HEK293 (cell line): Measurements from ENCODE around the gene MAGI2.
A peak's percentile ranks its signal among the peaks of the same experiment; 100 is the strongest.
"Not testable (repeated sequence)": the region's sequence is repeated elsewhere in the genome, so short reads cannot be mapped to it uniquely, and the experiment has no call there.

Experiments
- CTCF ChIA-PET: fragments of 350-600 bp; formaldehyde crosslinking; extraction: SDS; loops from one replicate; lab custom pipeline; 2021; ENCODE audit warnings: antibody characterized with exemption; lab: Yijun Ruan, JAX
- POLR2A ChIA-PET: fragments of 300-600 bp; formaldehyde crosslinking; extraction: SDS; loops from one replicate; lab custom pipeline; 2020; ENCODE audit warnings: antibody characterized with exemption, inconsistent platforms; lab: Yijun Ruan, JAX
- H3K27ac ChIP-seq: fragments of 200-500 bp; sonication (Bioruptor generic); 2 replicates; pipeline ENCODE4 v1.5.1; 2014; ENCODE audit warnings: low read depth, low read length, control low read depth, inconsistent platforms; ENCODE audit errors: extremely low read depth
- H3K36me3 ChIP-seq, 2 experiments: fragments of 200-500 bp in 1 of 2; sonication (Bioruptor generic) in 1 of 2; 1 replicate in 1 of 2; 2 replicates in 1 of 2; pipeline ENCODE4 v1.5.1; 2014 to 2017; ENCODE audit warnings: inconsistent platforms in 2 of 2, low read length in 2 of 2; ENCODE audit not compliant: control insufficient read depth in 2 of 2, insufficient read depth in 1 of 2
- H3K4me1 ChIP-seq: fragments of 200-500 bp; sonication (Bioruptor generic); 2 replicates; pipeline ENCODE4 v1.5.1; 2014; ENCODE audit warnings: mild to moderate bottlenecking, low read length, inconsistent platforms; ENCODE audit not compliant: control insufficient read depth, insufficient read depth
- H3K4me3 ChIP-seq: 2 replicates; pipeline ENCODE4 v1.5.1; 2011; ENCODE audit warnings: low read depth, mild to moderate bottlenecking, control low read depth, low read length, moderate library complexity
- H3K9me3 ChIP-seq: fragments of 200-500 bp; sonication (Bioruptor generic); 2 replicates; pipeline ENCODE4 v1.5.1; 2014; ENCODE audit warnings: low read depth, low read length, inconsistent platforms; ENCODE audit not compliant: control insufficient read depth, insufficient read depth
- ATF2 ChIP-seq: fragments of 450-650 bp; formaldehyde crosslinking; IDR thresholded peaks from 2 replicates; pipeline ENCODE4 v1.5.1; 2016; ENCODE audit warnings: missing biosample characterization, missing genetic modification characterization, low read depth
- FEZF1 ChIP-seq: fragments of 450-650 bp; formaldehyde crosslinking; IDR thresholded peaks from 2 replicates; pipeline ENCODE4 v1.5.1; 2016; ENCODE audit warnings: missing biosample characterization, missing genetic modification characterization
- REST ChIP-seq: fragments of 450-650 bp; formaldehyde crosslinking; IDR thresholded peaks from 2 replicates; pipeline ENCODE4 v1.5.1; 2016; ENCODE audit warnings: missing biosample characterization, missing genetic modification characterization
- SETDB1 ChIP-seq: IDR thresholded peaks from one replicate; pipeline ENCODE4 v1.6.1; 2017; ENCODE audit warnings: mild to moderate bottlenecking, low read length, moderate library complexity, mixed read lengths; ENCODE audit not compliant: insufficient read length
- SP7 ChIP-seq: fragments of 450-650 bp; formaldehyde crosslinking; IDR thresholded peaks from 2 replicates; pipeline ENCODE4 v1.5.1; 2016; ENCODE audit warnings: missing biosample characterization, missing genetic modification characterization
- ZBTB20 ChIP-seq: fragments of 450-650 bp; formaldehyde crosslinking; IDR thresholded peaks from 2 replicates; pipeline ENCODE4 v1.5.1; 2016; ENCODE audit warnings: missing biosample characterization, missing genetic modification characterization
- ZBTB48 ChIP-seq: fragments of 450-650 bp; formaldehyde crosslinking; IDR thresholded peaks from 2 replicates; pipeline ENCODE4 v1.5.1; 2016; ENCODE audit warnings: missing biosample characterization, missing genetic modification characterization
- ZBTB8A ChIP-seq: fragments of 450-650 bp; formaldehyde crosslinking; IDR thresholded peaks from 2 replicates; pipeline ENCODE4 v1.5.1; 2016; ENCODE audit warnings: missing biosample characterization, missing genetic modification characterization
- ZFHX2 ChIP-seq: fragments of 450-650 bp; formaldehyde crosslinking; conservative IDR thresholded peaks from 2 replicates; pipeline ENCODE4 v1.5.1; 2016; ENCODE audit warnings: missing biosample characterization, missing genetic modification characterization
- ZFP41 ChIP-seq: fragments of 450-650 bp; formaldehyde crosslinking; IDR thresholded peaks from 2 replicates; pipeline ENCODE4 v1.5.1; 2016; ENCODE audit warnings: missing biosample characterization, missing genetic modification characterization, borderline replicate concordance
- ZNF114 ChIP-seq: fragments of 450-650 bp; formaldehyde crosslinking; IDR thresholded peaks from 2 replicates; pipeline ENCODE4 v1.5.0; 2017; ENCODE audit warnings: missing biosample characterization, missing genetic modification characterization
- ZNF146 ChIP-seq: fragments of 450-650 bp; formaldehyde crosslinking; IDR thresholded peaks from 2 replicates; pipeline ENCODE4 v1.5.1; 2016; ENCODE audit warnings: missing biosample characterization, missing genetic modification characterization
- ZNF211 ChIP-seq: fragments of 450-650 bp; formaldehyde crosslinking; IDR thresholded peaks from 2 replicates; pipeline ENCODE4 v1.5.1; 2016; ENCODE audit warnings: low read depth, missing biosample characterization, missing genetic modification characterization
- ZNF610 ChIP-seq: fragments of 450-650 bp; formaldehyde crosslinking; IDR thresholded peaks from 2 replicates; pipeline ENCODE4 v1.5.1; 2016; ENCODE audit warnings: missing biosample characterization, missing genetic modification characterization, borderline replicate concordance
- ZSCAN4 ChIP-seq: fragments of 450-650 bp; formaldehyde crosslinking; IDR thresholded peaks from 2 replicates; pipeline ENCODE4 v1.5.1; 2017; ENCODE audit warnings: missing biosample characterization, missing genetic modification characterization

Gene MAGI2

GRCh38 chr7:78002021-78002420 lies 1451.4 kb downstream of the MAGI2 start:
- H3K4me3 ChIP-seq: no peak overlapping the region
- POLR2A ChIA-PET: no interaction called here
- CTCF ChIA-PET: interaction anchor here (0.6 to 0.7 kb wide), 2 partner anchors 19 to 315 kb away, joined by 3 to 4 read pairs; no protein-coding TSS in a partner anchor
- H3K27ac ChIP-seq: no peak overlapping the region
- H3K36me3 ChIP-seq: no peaks in the 10 kb centered on the region
- TF ChIP-seq ZNF114 (tag by site-specific recombination): no peak
- no peak for TF ChIP-seq ZBTB48
- no peak for TF ChIP-seq REST (tag by site-specific recombination)
- TF ChIP-seq SETDB1: no peak
- TF ChIP-seq ZSCAN4: no peak
- TF ChIP-seq ZBTB8A (tag by site-specific recombination): no peak
- TF ChIP-seq FEZF1 (tag by site-specific recombination): no peak
- no peak for TF ChIP-seq ZNF211 (tag by site-specific recombination)
- TF ChIP-seq ZBTB20: no peak
- no peak for TF ChIP-seq ZFP41 (tag by site-specific recombination)
- no peak for TF ChIP-seq ZFHX2
- no peaks in the 10 kb centered on the region for H3K4me1 ChIP-seq
- H3K9me3 ChIP-seq: no peaks in the 10 kb centered on the region

- TF ChIP-seq ZNF146: peak; percentile 79
- CTCF ChIA-PET: not testable (repeated sequence)
Observed at GRCh38 chr7:77999168-77999567, 1454.3 kb downstream of the MAGI2 start.

GRCh38 chr7:77995717-77996116 lies 1457.8 kb downstream of the MAGI2 start:
- Histone ChIP-seq H3K4me1 (no peaks in the 10 kb centered on the region), H3K36me3 (no peaks in the 10 kb centered on the region), H3K27ac (no peak overlapping the region), H3K4me3 (no peak overlapping the region), H3K9me3 (no peaks in the 10 kb centered on the region)
- CTCF ChIA-PET: interaction anchor here (0.6 to 1.6 kb wide), 4 partner anchors 24 to 779 kb away, joined by 3 to 4 read pairs (median 3); no protein-coding TSS in a partner anchor
- TF ChIP-seq SP7 (tag by site-specific recombination) (no peak), ZBTB8A (tag by site-specific recombination) (no peak), ATF2 (tag by site-specific recombination) (no peak), ZNF610 (no peak)
- TF ChIP-seq, all 188 proteins: peak for 0
- POLR2A ChIA-PET: no interaction called here

More at GRCh38 chr7:77999168-77999567, 1454.3 kb downstream of the MAGI2 start:
- H3K9me3 ChIP-seq, H3K4me1 ChIP-seq, H3K27ac ChIP-seq, POLR2A ChIA-PET, H3K36me3 ChIP-seq, H3K4me3 ChIP-seq: not testable (repeated sequence)
